ENCODE data around the gene LAMA1.

The LAMA1 gene

DNA sequence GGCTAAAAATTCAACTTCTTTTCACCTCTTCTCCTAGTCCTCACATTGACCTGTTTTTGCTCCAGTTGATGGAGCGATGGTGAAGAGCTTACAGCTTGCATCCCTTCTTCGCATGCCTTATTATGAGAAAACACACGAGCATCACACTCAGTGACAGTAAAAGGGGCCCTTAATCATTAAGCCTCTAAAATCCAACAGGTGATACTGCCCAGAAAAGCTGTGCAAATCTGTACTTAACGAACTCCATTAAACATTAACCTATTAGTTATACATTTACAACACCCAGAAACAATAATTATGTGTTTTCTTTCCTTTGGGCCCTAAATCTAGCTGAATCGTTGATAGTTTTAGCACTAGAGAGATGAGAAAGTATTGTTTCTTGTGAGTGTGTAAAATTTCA is 54.8 kb downstream of the LAMA1 start:
- H3K9me3 ChIP-seq (ENCODE audit: control insufficient read depth in 1 of 2, low read length in 2 of 2) = no peaks in the 10 kb centered on the region
- no peaks in the 10 kb centered on the region for H3K36me3 ChIP-seq (ENCODE audit: control insufficient read depth in 1 of 2, insufficient read depth in 2 of 2, low read length in 2 of 2)
- no peak overlapping the region for H3K9ac ChIP-seq (ENCODE audit: low read depth in 1 of 2, low read length in 2 of 2)
- no peak overlapping the region for H3K27ac ChIP-seq (ENCODE audit: low read depth, low read length)
- no peaks in the 10 kb centered on the region for H3K4me1 ChIP-seq (ENCODE audit: control insufficient read depth in 1 of 2, insufficient read depth in 2 of 2, low read length in 2 of 2)
- no peak overlapping the region for H3K4me3 ChIP-seq (ENCODE audit: low read depth in 1 of 2, low read length in 2 of 2)
- H3K27me3 ChIP-seq (ENCODE audit: control insufficient read depth in 1 of 2, insufficient read depth in 2 of 2, low read length in 2 of 2) = peaks cover 0 to 2% of the 10 kb centered on the region in 2 donors

DNA sequence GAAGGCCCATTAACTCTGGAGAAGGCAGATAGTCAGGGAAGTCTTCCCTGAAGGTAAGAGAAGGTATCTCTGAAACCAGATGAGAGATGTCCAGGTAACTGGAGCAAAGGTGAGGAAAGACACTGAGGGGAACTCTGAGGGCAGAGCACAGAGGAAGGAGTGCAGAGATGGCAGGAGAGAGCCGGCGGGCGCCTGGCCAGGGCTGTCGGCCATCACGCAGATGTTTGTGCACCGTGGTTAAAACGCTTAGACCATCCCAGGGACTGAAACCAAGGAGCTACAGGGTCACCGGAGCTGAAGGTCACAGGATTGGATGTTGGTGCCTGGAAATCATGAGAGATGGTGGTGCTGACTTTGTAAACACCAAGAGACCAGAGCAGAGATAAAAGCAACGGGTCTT is 55.4 kb downstream of the LAMA1 start:
- no peak overlapping the region for H3K27ac ChIP-seq (ENCODE audit: low read depth, low read length)
- no peaks in the 10 kb centered on the region for H3K4me1 ChIP-seq (ENCODE audit: control insufficient read depth in 1 of 2, insufficient read depth in 2 of 2, low read length in 2 of 2)
- H3K4me3 ChIP-seq (ENCODE audit: low read depth in 1 of 2, low read length in 2 of 2) = no peak overlapping the region
- H3K36me3 ChIP-seq (ENCODE audit: control insufficient read depth in 1 of 2, insufficient read depth in 2 of 2, low read length in 2 of 2) = no peaks in the 10 kb centered on the region
- no peaks in the 10 kb centered on the region for H3K9me3 ChIP-seq (ENCODE audit: control insufficient read depth in 1 of 2, low read length in 2 of 2)
- peaks cover 0 to 2% of the 10 kb centered on the region in 2 donors for H3K27me3 ChIP-seq (ENCODE audit: control insufficient read depth in 1 of 2, insufficient read depth in 2 of 2, low read length in 2 of 2)
- H3K9ac ChIP-seq (ENCODE audit: low read depth in 1 of 2, low read length in 2 of 2) = no peak overlapping the region

DNA sequence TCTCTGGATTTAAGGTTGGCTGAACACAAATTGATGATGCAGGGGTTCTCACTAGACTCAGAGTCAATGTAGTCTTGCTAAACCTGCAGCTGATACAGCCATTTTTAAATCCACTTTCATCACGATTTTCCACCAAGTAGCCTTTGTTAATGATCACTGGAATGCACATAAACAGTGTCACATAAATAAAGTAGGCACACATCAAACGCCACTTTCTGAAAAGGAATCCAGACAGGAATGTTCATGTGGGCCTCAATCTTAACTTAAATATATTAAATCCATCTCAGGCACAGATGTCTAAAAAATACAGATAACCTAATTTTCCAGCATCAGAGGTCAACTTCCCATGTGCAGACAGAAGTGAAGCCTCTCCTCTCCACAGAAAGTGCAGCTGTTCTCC is 58.3 kb downstream of the LAMA1 start:
- no peak overlapping the region for H3K9ac ChIP-seq (ENCODE audit: low read depth in 1 of 2, low read length in 2 of 2)
- no peaks in the 10 kb centered on the region for H3K4me1 ChIP-seq (ENCODE audit: control insufficient read depth in 1 of 2, insufficient read depth in 2 of 2, low read length in 2 of 2)
- H3K9me3 ChIP-seq (ENCODE audit: control insufficient read depth in 1 of 2, low read length in 2 of 2) = no peaks in the 10 kb centered on the region
- H3K27me3 ChIP-seq (ENCODE audit: control insufficient read depth in 1 of 2, insufficient read depth in 2 of 2, low read length in 2 of 2) = peaks cover 0 to 2% of the 10 kb centered on the region in 2 donors
- no peak overlapping the region for H3K4me3 ChIP-seq (ENCODE audit: low read depth in 1 of 2, low read length in 2 of 2)
- no peak overlapping the region for H3K27ac ChIP-seq (ENCODE audit: low read depth, low read length)
- no peaks in the 10 kb centered on the region for H3K36me3 ChIP-seq (ENCODE audit: control insufficient read depth in 1 of 2, insufficient read depth in 2 of 2, low read length in 2 of 2)

DNA sequence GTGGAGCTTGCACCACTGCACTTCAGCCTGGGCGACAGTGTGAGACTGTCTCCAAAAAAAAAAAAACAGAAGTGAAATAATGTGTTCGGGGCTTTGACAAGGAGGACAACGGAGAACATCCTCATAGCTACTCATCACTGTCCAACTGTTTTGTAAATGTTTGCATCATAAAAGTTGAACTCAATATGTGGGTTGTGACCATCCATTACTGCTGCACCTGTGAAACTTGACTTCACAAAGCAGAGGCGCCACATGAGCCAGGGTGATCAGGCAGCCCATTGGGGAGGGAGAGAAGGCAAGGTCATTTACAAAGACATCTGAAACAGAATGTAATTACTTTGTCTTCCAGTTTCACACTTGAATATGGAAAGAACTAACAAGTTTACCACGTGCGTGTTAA is 61.6 kb downstream of the LAMA1 start:
- no peaks in the 10 kb centered on the region for H3K9me3 ChIP-seq (ENCODE audit: control insufficient read depth in 1 of 2, low read length in 2 of 2)
- no peaks in the 10 kb centered on the region for H3K4me1 ChIP-seq (ENCODE audit: control insufficient read depth in 1 of 2, insufficient read depth in 2 of 2, low read length in 2 of 2)
- H3K27me3 ChIP-seq (ENCODE audit: control insufficient read depth in 1 of 2, insufficient read depth in 2 of 2, low read length in 2 of 2) = peaks cover 0 to 2% of the 10 kb centered on the region in 2 donors
- no peak overlapping the region for H3K4me3 ChIP-seq (ENCODE audit: low read depth in 1 of 2, low read length in 2 of 2)
- H3K36me3 ChIP-seq (ENCODE audit: control insufficient read depth in 1 of 2, insufficient read depth in 2 of 2, low read length in 2 of 2) = no peaks in the 10 kb centered on the region
- H3K27ac ChIP-seq (ENCODE audit: low read depth, low read length) = no peak overlapping the region
- H3K9ac ChIP-seq (ENCODE audit: low read depth in 1 of 2, low read length in 2 of 2) = no peak overlapping the region

DNA sequence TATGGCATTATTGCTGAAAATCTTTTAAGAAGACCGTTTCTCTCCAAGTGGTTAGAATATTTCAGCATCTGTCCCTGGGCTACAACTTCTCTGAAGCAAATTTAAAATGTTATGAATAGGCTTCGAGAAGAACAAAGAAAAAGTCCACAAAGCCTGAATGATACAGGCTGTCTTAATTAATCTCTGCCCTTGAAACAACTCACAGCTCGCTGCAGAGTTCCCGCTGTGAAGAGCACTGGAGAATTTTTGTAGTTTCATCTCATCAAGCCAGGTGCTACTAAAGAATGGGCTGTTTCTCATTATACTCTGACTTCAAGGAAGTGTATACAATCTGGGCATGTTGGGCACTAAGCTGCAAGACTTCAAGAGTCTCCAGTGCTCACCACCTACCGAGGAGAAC is 67.6 kb downstream of the LAMA1 start:
- Histone ChIP-seq H3K9ac (ENCODE audit: low read depth in 1 of 2, low read length in 2 of 2) (no peak overlapping the region), H3K27me3 (ENCODE audit: control insufficient read depth in 1 of 2, insufficient read depth in 2 of 2, low read length in 2 of 2) (peaks cover 0 to 5% of the 10 kb centered on the region in 2 donors), H3K36me3 (ENCODE audit: control insufficient read depth in 1 of 2, insufficient read depth in 2 of 2, low read length in 2 of 2) (no peaks in the 10 kb centered on the region), H3K4me1 (ENCODE audit: control insufficient read depth in 1 of 2, insufficient read depth in 2 of 2, low read length in 2 of 2) (no peaks in the 10 kb centered on the region), H3K4me3 (ENCODE audit: low read depth in 1 of 2, low read length in 2 of 2) (no peak overlapping the region), H3K9me3 (ENCODE audit: control insufficient read depth in 1 of 2, low read length in 2 of 2) (no peaks in the 10 kb centered on the region), H3K27ac (ENCODE audit: low read depth, low read length) (no peak overlapping the region)

DNA sequence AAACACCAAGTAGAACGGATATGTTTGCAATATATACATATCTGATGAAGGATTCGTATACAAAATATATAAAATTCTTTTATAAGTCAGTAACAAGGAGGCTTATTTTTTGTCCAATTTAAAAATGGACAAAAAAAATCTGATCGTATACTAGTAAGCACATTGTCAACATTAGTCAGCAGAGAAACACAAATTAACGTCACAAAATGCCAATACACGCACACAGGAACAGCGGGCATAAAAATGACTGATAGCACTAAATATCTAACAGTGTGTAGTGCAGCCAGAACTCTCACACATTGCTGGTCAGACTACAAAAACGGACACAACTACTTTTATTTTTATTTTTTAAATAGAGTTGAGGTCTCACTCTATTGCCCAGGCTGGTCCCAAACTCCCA is 69.5 kb downstream of the LAMA1 start:
- H3K27me3 ChIP-seq (ENCODE audit: control insufficient read depth in 1 of 2, insufficient read depth in 2 of 2, low read length in 2 of 2) = peaks cover 0 to 5% of the 10 kb centered on the region in 2 donors

DNA sequence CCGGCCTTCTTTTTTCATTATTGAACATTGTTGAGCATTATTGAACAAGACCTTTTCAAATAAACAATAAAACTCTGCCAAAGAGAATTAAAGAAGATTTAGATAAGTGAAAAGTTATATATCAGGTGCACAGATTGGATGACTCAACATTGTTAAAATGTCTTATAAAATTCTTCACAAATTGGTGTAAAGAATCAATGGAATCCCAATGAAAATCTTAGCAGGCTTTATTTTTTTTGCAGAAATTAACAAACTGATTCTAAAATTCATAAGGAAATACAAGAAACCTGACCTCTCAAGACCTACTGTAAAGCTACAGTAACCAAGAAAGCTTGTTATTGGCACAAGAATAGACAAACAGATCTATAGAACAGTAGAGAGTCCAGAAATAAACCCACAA is 70.3 kb downstream of the LAMA1 start:
- Histone ChIP-seq H3K27me3 (ENCODE audit: control insufficient read depth in 1 of 2, insufficient read depth in 2 of 2, low read length in 2 of 2) (peaks cover 0 to 5% of the 10 kb centered on the region in 2 donors), H3K27ac (ENCODE audit: low read depth, low read length) (no peak overlapping the region), H3K4me1 (ENCODE audit: control insufficient read depth in 1 of 2, insufficient read depth in 2 of 2, low read length in 2 of 2) (no peaks in the 10 kb centered on the region), H3K9ac (ENCODE audit: low read depth in 1 of 2, low read length in 2 of 2) (no peak overlapping the region), H3K4me3 (ENCODE audit: low read depth in 1 of 2, low read length in 2 of 2) (no peak overlapping the region), H3K36me3 (ENCODE audit: control insufficient read depth in 1 of 2, insufficient read depth in 2 of 2, low read length in 2 of 2) (no peaks in the 10 kb centered on the region), H3K9me3 (ENCODE audit: control insufficient read depth in 1 of 2, low read length in 2 of 2) (no peaks in the 10 kb centered on the region)

More for the DNA sequence above, 69.5 kb downstream of the LAMA1 start:
- H3K27ac ChIP-seq (ENCODE audit: low read depth, low read length) = no peak overlapping the region
- no peaks in the 10 kb centered on the region for H3K4me1 ChIP-seq (ENCODE audit: control insufficient read depth in 1 of 2, insufficient read depth in 2 of 2, low read length in 2 of 2)
- H3K36me3 ChIP-seq (ENCODE audit: control insufficient read depth in 1 of 2, insufficient read depth in 2 of 2, low read length in 2 of 2) = no peaks in the 10 kb centered on the region
- H3K9ac ChIP-seq (ENCODE audit: low read depth in 1 of 2, low read length in 2 of 2) = no peak overlapping the region
- no peaks in the 10 kb centered on the region for H3K9me3 ChIP-seq (ENCODE audit: control insufficient read depth in 1 of 2, low read length in 2 of 2)
- H3K4me3 ChIP-seq (ENCODE audit: low read depth in 1 of 2, low read length in 2 of 2) = no peak overlapping the region

DNA sequence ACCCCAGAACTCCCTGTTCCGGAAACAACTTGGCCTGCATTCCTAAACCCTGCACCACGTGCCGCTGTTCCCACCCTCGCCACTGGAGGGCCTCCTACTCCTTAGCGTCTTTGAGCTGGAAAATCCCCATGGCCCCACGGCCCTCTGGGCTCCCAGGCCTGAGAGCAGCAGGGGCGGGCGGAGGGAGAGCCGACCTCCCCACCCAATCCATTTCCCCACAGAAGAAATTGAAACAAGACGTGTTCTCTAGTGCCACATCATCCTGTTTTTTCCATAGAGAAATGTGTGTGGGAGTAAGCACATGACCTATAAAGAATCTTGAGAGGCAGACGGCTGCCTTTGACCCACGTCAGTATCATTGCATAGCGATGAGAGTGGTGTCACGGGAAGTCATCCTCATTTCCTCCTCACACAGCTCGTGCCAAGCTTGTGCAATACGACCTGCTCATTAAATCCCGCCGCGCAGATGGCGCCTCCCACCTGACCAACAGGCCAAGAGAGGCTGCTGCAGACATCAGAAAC is 79.2 kb downstream of the LAMA1 start:
- no peaks in the 10 kb centered on the region for H3K36me3 ChIP-seq (ENCODE audit: control insufficient read depth in 1 of 2, insufficient read depth in 2 of 2, low read length in 2 of 2)
- H3K4me1 ChIP-seq (ENCODE audit: control insufficient read depth in 1 of 2, insufficient read depth in 2 of 2, low read length in 2 of 2) = peaks cover 0 to 6% of the 10 kb centered on the region in 2 donors
- H3K27ac ChIP-seq (ENCODE audit: low read depth, low read length) = peak overlapping the region; percentile 22
- no peaks in the 10 kb centered on the region for H3K9me3 ChIP-seq (ENCODE audit: control insufficient read depth in 1 of 2, low read length in 2 of 2)
- H3K27me3 ChIP-seq (ENCODE audit: control insufficient read depth in 1 of 2, insufficient read depth in 2 of 2, low read length in 2 of 2) = no peaks in the 10 kb centered on the region
- peak overlapping the region in 1 of 2 donors; percentile 21 for H3K4me3 ChIP-seq (ENCODE audit: low read depth in 1 of 2, low read length in 2 of 2)
- no peak overlapping the region for H3K9ac ChIP-seq (ENCODE audit: low read depth in 1 of 2, low read length in 2 of 2)

DNA sequence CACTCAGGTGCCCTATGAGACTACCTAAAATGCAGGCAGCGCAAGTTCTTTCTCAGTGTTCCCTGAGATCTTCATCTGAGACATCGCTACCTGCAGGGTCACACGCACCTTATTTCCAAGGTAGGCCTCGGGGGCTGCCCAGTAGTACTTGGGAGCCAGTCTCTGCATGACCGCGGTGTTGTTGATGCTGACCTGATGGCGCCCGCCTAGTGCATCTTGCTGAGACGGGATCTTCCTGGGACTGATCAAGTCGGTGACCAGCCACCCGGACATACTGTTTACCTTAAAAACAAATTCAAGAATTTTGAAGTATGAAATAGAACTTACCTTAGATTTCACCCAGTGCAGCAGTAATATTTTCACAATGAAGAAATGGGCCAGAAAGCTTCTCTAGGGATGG is 80.1 kb downstream of the LAMA1 start:
- H3K9ac ChIP-seq (ENCODE audit: low read depth in 1 of 2, low read length in 2 of 2) = no peak overlapping the region

DNA sequence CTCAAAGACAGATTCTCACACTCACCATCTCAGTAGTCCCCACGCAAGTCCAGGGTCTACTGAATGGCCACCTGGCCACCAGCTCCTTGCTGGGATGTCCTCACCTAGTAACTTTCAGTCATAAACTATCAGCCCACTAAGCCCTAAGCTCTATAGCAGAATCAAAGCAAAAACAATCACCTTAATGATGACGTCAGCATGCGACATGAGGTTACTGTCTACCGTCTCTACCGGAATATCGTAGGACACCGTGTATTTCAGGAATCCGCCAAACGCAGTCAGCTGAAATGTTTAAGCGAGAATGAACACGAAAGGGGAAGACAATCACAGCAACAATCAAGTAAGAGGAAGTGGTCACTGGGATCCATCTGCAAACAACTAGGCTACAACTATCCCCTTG is 81.8 kb downstream of the LAMA1 start:
- Histone ChIP-seq H3K27me3 (ENCODE audit: control insufficient read depth in 1 of 2, insufficient read depth in 2 of 2, low read length in 2 of 2) (no peaks in the 10 kb centered on the region), H3K4me3 (ENCODE audit: low read depth in 1 of 2, low read length in 2 of 2) (no peak overlapping the region), H3K9me3 (ENCODE audit: control insufficient read depth in 1 of 2, low read length in 2 of 2) (no peaks in the 10 kb centered on the region), H3K9ac (ENCODE audit: low read depth in 1 of 2, low read length in 2 of 2) (no peak overlapping the region), H3K4me1 (ENCODE audit: control insufficient read depth in 1 of 2, insufficient read depth in 2 of 2, low read length in 2 of 2) (peaks cover 0 to 6% of the 10 kb centered on the region in 2 donors), H3K27ac (ENCODE audit: low read depth, low read length) (no peak overlapping the region), H3K36me3 (ENCODE audit: control insufficient read depth in 1 of 2, insufficient read depth in 2 of 2, low read length in 2 of 2) (no peaks in the 10 kb centered on the region)

More for the DNA sequence above, 80.1 kb downstream of the LAMA1 start:
- Histone ChIP-seq H3K36me3 (ENCODE audit: control insufficient read depth in 1 of 2, insufficient read depth in 2 of 2, low read length in 2 of 2) (no peaks in the 10 kb centered on the region), H3K4me1 (ENCODE audit: control insufficient read depth in 1 of 2, insufficient read depth in 2 of 2, low read length in 2 of 2) (peaks cover 0 to 6% of the 10 kb centered on the region in 2 donors), H3K27ac (ENCODE audit: low read depth, low read length) (no peak overlapping the region), H3K9me3 (ENCODE audit: control insufficient read depth in 1 of 2, low read length in 2 of 2) (no peaks in the 10 kb centered on the region), H3K4me3 (ENCODE audit: low read depth in 1 of 2, low read length in 2 of 2) (no peak overlapping the region), H3K27me3 (ENCODE audit: control insufficient read depth in 1 of 2, insufficient read depth in 2 of 2, low read length in 2 of 2) (no peaks in the 10 kb centered on the region)

DNA sequence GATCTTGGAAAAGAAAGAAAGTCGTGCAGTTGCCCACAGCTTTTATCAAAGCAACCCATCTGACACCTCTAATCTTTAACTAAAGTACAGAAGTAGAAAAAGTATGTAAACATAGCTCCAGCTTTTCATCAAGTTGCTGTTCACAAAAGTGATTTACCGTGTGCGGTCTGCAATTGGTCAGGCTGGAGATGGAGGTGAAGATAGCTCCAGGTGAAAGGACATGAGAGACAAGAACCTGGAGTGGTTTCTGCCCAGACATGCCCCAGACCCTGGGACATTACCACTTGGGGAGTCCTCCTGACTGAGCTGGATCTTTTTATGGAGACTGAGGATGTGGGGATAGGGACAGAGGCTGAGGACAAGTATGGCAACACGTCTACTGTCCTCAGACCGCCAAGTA is 82.7 kb downstream of the LAMA1 start:
- Histone ChIP-seq H3K36me3 (ENCODE audit: control insufficient read depth in 1 of 2, insufficient read depth in 2 of 2, low read length in 2 of 2) (no peaks in the 10 kb centered on the region), H3K27me3 (ENCODE audit: control insufficient read depth in 1 of 2, insufficient read depth in 2 of 2, low read length in 2 of 2) (no peaks in the 10 kb centered on the region), H3K9ac (ENCODE audit: low read depth in 1 of 2, low read length in 2 of 2) (no peak overlapping the region), H3K27ac (ENCODE audit: low read depth, low read length) (no peak overlapping the region), H3K4me3 (ENCODE audit: low read depth in 1 of 2, low read length in 2 of 2) (no peak overlapping the region), H3K9me3 (ENCODE audit: control insufficient read depth in 1 of 2, low read length in 2 of 2) (no peaks in the 10 kb centered on the region), H3K4me1 (ENCODE audit: control insufficient read depth in 1 of 2, insufficient read depth in 2 of 2, low read length in 2 of 2) (peaks cover 0 to 6% of the 10 kb centered on the region in 2 donors)
